Measurements from ENCODE around the gene BMPR2.
"Not testable (repeated sequence)": the region's sequence is repeated elsewhere in the genome, so short reads cannot be mapped to it uniquely, and the experiment has no call there.

Gene BMPR2

DNA sequence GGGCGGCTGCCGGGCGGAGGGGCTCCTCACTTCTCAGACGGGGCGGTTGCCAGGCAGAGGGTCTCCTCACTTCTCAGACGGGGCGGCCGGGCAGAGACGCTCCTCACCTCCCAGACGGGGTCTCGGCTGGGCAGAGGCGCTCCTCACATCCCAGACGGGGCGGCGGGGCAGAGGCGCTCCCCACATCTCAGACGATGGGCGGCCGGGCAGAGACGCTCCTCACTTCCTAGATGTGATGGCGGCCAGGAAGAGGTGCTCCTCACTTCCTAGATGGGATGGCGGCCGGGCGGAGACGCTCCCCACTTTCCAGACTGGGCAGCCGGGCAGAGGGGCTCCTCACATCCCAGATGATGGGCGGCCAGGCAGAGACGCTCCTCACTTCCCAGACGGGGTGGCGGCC lies 159.2 kb downstream of the BMPR2 start:
- not testable (repeated sequence) for DNase-seq (ENCODE audit: low spot score)

DNA sequence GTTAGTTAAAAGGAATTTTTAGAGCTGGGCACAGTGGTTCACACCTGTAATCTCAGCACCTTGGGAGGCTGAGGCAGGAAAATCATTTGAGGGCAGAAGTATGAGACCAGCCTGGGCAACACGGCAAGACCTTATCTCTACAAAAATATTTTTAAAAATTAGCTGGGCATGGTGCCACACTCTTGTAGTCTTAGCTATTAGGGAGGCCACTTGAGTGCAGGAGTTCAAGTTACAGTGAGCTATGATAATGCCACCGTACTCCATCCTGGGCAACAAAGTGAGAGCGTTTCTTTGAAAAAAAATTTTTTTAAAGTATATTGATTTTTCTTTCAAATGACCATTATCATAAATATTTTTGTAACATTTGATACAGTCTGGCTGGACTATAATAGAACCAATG lies 165.0 kb downstream of the BMPR2 start:
- no peak for DNase-seq (ENCODE audit: low spot score)

DNA sequence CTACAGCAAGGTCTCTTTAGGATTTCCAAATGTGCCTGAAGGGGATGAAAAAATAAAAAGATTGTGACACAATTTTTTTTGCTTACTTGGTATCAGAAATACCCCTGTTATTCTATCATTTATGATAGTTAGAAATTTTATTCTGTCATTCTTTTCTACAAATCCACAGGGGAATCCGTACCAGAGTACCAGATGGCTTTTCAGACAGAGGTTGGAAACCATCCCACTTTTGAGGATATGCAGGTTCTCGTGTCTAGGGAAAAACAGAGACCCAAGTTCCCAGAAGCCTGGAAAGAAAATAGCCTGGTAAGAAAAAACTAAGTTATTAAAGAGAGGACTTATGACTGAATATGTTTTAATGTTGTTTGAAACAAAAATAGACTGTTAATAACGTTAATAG lies 166.0 kb downstream of the BMPR2 start:
- DNase-seq (ENCODE audit: low spot score): no peak

DNA sequence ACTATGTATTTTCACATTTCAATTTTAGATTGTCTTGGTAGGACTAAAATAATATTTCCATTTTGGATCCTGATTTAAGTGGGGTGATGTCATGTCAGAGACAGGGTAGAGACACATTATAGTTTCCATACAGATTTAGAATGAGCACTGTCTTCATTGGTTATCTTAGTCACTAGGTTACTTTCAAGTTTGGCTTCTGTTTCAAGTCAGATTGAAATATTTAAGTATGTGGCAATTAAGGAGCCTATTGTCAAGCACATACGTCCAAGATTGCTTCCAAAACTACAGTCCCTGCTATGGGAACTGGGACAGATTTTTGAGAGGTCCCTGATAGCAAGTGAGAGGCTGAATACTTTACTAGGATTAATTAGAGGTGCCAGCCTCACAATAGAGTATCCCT lies 169.4 kb downstream of the BMPR2 start:
- DNase-seq (ENCODE audit: low spot score): no peak

DNA sequence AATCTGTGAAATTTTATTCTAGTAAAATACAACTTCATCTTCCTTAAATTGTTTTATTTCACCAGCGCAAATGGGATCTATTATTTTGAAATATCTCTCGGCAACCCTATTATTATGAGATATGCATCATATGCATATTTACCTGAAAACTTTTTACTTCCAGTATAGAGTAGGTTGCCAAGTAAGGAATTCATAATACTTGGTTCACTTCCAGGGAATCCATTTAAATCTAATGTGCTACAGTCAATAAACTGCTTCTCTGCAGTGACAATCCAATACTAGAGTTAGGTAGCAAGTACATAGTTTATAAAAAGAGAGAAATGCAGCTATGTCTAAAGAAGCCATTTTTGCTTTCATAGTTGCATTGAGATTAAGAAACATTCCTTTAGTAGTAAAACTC lies 169.8 kb downstream of the BMPR2 start:
- no peak for DNase-seq (ENCODE audit: low spot score)

DNA sequence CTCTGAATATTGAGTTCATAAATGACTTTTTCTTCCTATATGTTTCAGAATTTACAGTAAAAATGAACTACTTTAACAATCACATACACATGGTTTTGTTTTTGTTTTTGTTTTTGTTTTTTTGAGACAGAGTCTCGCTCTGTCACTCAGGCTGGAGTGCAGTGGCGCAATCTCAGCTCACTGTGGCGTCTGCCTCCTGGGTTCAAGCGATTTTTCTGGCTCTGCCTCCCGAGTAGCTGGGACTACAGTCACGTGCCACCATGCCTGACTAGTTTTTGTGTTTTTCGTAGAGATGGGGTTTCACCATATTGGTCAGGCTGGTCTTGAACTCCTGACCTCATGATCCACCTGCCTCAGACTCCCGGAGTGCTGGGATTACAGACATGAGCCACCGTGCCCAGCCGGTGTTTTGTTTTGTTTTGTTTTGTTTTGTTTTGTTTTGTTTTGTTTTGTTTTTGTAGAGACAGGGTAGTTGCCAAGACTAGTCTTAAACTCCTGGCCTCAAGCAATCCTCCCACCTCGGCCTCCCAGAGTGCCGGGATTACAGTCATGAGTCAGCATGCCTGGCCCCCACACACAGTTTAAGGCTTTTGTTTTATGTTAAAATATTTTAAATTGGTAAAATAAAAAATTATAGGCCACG lies 170.5 kb downstream of the BMPR2 start:
- DNase-seq (ENCODE audit: low spot score): not testable (repeated sequence)

DNA sequence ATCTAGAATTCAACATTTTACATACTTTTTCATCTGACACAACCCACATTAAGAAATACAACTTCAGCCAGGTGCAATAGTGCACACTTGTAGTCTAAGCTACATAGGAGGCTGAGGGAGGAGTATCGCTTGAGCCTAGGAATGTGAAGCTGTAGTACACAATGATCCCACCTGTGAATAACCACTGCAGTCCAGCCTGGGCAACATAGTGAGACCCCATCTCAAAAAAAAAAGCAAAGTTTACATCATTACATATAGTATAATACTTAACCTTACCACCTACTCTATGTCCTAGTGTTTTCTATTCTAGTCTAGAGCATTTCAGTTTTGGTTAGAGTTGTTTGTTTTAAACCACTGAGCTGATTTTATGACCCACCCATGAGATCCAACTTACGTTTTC lies 172.1 kb downstream of the BMPR2 start:
- DNase-seq (ENCODE audit: low spot score): no peak

DNA sequence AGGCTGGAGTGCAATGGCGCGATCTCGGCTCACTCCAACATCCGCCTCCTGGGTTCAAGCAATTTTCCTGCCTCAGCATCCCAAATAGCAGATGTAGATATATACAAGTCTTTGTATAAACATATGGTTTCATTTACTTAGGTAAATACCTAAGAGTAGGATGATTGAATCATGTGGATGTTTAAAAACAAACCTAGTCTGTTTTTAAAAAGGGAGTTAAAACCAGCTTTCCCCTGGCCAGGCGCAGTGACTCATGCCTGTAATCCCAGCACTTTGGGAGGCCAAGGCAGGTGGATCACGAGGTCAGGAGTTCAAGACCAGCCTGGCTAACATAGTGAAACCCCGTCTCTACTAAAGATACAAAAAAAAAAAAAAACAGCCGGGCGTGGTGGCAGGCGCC lies 174.9 kb downstream of the BMPR2 start:
- DNase-seq (ENCODE audit: low spot score): not testable (repeated sequence)

DNA sequence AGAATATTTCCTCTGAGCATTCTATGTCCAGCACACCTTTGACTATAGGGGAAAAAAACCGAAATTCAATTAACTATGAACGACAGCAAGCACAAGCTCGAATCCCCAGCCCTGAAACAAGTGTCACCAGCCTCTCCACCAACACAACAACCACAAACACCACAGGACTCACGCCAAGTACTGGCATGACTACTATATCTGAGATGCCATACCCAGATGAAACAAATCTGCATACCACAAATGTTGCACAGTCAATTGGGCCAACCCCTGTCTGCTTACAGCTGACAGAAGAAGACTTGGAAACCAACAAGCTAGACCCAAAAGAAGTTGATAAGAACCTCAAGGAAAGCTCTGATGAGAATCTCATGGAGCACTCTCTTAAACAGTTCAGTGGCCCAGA lies 179.2 kb downstream of the BMPR2 start:
- DNase-seq (ENCODE audit: low spot score): no peak

DNA sequence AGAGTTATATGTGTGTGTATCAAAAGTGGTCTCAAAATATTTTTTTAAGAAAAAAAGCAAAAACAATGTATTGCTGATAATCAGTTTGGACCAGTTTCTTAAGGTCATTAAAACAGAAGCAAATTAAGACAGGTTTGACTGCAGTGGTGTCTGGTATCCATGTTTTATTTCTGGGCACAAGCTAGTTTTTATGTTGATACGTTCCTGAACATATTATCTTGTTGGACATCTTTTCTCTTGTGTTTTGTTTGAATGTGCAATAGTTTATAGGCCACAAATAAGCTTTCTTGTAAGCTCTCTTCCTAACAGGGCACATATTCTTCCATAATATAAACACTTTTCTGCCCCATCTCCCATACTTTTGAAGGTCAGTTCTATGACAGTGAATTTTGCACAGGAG lies 184.1 kb downstream of the BMPR2 start:
- no peak for DNase-seq (ENCODE audit: low spot score)

DNA sequence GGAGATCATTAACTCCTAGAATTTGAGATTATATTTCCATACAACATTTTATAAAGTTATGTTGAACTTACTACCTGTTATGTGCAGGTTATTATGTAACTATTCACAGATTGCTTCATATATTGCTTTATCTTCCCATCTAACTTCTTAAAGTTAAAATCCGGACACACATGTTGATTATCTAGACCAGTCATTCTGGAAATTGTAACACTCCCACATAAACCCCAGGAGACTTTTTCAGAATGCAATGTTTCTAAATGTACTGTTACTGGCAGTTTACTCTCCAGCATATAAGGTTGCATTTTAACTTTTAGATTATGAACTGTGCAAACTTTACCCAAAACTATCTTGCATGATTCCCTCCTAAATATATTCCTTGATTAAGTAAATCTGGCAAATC lies 188.1 kb downstream of the BMPR2 start:
- no peak for DNase-seq (ENCODE audit: low spot score)

DNA sequence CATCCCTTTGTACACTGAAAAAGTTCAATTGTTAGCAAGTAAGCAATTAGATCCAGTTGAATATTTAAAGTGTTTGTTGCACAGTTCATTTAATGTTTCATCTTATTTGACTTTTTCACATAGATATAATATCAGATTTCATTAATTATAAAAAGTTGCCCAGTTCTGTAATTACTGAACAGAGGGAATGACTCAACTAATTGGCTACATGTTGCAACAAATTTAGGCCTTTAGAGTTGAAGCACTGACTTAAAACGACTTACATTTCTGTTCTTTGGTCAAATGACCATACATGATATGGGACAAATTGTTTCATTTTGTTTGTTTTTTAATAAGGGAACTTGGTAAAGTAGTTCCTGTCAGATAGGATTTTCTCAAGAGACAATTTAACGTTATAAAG lies 190.2 kb downstream of the BMPR2 start:
- no peak for DNase-seq (ENCODE audit: low spot score)

DNA sequence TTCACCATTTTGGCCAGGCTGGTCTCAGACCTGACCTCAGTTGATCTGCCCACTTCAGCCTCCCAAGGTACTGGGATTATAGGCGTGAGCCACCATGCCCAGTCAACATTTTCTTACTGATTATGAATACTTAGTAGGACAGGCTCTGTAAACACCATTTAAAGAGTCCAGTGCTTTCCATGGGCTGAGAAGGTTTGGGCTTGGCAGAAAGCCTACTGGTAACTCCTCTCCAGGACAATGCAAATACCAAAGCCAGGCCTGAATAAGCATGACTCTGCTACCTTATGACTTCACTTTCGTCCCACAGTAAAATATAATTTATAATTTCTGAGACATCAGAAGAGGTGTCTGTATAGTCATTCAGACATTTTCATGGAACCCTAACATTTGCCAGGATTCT lies 198.4 kb downstream of the BMPR2 start:
- no peak for DNase-seq (ENCODE audit: low spot score)

DNA sequence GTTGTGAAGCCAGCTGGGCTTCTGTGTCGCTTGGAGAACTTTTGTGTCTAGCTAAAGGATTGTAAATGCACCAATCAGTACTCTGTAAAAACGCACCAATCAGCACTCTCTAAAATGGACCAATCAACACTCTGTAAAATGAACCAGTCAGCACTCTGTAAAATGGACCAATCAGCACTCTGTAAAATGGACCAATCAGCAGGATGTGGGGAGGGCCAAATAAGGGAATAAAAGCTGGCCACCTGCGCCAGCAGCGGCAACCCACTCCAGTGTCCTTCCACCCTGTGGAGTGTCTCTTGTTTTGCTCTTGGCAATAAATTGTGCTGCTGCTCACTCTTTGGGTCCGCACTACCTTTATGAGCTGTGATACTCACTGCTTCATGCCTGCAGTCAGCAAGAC lies 199.1 kb downstream of the BMPR2 start:
- DNase-seq (ENCODE audit: low spot score): not testable (repeated sequence)

DNA sequence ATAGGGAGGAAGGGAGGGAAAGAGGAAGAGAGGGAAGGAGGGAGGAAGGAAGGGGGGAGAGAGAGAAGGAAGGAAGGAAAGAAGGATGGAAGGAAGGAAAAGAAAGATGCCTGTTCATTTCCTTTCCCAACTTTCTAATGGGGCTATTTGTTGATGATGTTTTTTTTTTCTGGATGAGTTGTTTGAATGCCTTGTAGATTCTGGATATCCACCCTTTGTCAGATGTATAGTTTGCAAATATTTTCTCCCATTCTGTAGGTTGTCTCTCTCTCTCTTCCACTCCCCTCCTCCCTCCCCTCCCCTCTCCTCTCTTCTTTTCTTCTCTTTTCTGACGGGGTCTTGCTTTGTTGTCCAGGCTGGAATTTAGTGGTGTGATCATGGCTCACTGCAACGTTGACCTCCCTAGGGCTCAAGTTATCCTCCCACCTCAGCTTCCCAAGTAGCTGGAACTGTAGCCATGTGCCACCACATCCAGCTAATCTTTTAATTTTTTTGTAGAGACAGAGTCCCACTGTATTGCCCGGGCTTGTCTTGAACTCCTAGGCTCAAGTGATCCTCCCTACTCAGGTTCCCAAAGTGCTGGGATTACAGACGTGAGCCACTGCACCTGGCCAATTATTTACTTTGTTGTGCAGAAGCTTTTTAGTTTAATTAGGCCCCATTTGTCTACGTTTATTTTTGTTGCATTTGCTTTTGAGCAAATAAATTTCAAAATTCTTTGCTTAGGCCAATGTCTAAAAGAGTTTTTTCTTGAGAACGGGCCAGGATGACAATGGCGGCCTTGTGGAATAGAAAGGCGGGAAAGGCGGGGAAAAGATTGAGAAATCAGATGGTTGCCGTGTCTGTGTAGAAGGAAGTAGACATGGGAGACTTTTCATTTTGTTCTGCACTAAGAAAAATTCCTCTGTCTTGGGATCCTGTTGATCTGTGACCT lies 201.4 kb downstream of the BMPR2 start:
- DNase-seq (ENCODE audit: low spot score): no peak

DNA sequence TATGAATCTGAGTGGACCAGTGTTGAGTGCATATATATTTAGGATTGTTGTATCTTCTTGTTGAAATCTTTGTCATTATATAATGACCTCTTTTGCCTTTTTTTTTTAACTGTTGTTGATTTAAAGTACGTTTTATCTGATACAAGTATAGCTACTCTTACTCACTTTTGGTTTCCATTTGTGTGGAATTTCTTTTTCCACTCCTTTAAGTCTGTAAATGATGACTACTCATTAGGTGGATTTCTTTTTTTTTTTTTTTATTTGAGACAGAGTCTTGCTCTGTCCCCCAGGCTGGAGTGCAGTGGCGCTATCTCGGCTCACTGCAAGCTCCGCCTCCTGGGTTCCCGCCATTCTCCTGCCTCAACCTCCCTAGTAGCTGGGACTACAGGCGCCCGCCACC lies 206.7 kb downstream of the BMPR2 start:
- not testable (repeated sequence) for DNase-seq (ENCODE audit: low spot score)

DNA sequence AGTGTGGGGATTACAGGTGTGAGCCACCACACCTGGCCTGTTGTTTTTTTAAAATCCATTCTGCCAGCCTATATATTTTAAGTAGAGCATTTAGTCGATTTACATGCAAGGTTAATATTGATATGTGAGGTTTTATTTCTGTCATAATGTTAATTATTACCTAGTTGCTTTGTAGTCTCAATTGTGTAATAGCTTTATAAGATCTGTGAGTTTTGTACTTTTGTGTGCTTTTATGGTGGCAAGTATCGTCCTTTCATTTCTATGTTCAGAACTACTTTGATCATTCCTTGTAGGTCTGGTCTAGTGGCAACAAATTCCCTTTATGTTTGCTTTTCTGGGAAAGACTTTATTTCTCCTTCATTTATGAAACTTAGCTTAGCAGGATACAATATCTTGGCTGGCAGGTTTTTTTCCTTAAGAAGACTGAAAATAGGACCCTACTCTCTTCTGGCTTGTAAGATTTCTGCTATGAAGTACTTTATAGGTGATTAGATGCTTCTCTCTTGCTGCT lies 207.6 kb downstream of the BMPR2 start:
- no peak for DNase-seq (ENCODE audit: low spot score)

DNA sequence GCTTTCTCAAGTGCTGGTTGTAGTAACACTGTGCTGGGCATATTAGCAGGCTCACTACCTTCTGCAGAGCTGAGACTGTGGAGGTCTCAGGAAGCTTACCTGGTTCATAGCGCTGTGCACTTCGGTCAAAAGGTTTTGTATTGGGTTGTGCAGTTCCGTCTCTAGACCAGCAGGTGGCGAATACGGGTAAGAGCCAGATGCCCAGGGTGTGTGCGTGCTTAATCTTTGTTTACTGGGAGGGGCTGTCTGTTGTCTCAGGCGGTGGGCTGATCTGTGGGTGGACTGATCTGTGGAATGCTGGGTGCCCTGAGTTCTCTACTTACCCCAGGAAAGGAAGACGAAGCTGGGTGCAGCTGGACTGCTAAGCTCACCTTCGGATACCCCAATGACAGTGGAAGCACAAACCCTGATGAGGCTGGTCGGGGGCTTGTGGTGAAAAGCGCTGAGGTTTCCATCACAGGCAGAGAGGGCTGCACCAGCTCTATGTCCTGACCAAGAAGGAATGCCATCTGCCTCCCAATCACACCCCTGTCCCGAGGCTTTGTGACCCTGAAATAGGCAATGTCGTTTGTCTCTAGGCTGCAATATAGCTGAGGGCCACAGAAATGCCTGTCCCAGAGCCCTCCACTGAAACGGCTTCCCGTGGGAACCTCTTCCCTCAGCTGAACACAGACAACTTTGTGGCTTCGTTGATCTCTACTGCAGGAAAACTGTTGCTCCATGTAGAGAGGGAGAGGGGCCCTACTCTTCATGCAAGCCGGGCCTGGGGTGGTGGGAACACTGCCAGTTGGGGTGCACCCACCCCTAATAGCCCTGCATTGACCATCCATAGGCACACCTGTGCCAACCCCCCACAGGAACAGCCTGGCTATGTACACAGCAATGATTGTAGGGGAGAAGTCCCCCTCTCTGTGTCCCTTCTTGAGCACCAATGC lies 212.8 kb downstream of the BMPR2 start:
- DNase-seq (ENCODE audit: low spot score): peak; percentile 87

DNA sequence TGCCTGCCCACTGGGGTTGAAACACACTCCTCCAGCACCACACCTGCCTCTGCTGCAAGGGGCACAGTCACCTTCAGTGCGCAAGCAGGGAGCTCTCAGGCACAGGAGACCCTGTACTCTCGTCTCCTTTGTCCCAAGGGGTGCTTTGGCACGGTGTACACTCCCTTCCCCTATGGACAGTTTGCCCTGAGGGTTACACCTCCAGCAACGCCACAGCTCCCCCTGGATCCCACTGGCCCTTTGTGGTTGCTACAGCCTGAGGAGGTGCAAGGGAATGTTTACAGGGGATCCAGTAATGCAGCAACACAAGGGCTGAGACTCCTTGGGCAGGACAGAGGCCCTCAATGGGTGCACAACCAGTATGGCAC lies 213.4 kb downstream of the BMPR2 start:
- DNase-seq (ENCODE audit: low spot score): no peak

DNA sequence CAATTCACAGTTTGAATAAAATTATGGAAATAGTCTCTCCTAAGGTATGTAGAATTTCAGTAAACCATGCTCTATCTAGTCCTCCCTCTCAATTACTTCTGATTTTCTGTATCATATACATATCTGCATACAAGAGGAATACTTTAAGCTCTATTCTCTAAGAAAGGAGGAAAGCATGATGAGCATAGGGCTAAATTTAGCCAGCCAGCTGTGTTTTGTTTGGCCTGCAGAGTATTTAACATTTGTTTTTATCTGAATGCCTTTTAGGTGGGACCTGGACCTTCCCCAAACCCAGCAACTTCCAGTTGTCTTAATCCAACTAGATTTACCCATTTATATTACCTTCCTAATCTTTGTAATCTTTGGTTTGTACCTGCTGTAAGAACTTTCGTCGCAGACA lies 216.4 kb downstream of the BMPR2 start:
- no peak for DNase-seq (ENCODE audit: low spot score)

DNA sequence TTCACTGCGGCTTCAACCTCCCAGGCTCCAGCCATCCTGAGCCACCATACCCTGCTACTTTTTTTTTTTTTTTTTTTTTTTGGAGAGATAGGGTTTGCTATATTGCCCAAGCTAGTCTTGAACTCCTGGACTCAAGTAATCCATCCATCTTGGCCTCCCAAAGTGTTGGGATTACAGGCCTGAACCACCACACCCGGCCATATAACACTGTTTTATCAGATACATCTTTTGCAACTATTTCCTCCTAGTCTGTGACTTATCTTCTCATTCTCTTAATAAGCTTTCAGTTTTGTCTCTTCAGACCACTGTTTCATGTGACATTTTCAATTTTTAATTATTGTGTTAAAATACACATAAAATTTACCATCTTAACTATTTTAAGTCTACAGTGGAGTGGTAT lies 223.0 kb downstream of the BMPR2 start:
- no peak for DNase-seq (ENCODE audit: low spot score)

DNA sequence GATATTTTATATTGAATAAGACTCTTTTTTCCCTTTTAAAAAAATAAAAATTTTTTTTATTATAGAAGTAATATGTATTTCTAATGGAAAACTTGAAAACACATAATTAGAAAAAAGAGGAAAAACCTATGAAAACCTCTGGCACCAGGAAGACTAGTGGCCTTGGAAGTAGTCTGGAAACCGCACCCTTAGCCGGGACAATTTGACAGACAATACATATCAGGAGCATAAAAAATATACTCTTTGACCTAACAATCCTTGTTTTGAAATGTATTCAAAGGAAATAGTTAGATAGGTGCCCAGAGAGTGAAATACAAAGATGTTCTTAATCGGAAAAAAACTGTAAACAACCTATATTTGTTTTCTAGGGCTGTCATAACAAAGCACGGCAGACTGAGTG lies 223.8 kb downstream of the BMPR2 start:
- no peak for DNase-seq (ENCODE audit: low spot score)
